Measurements from ENCODE around the gene ANKS6. TPM values are rescaled to one million over a fixed set of nuclear protein-coding genes. Genes with fewer than 3 reads are reported as not detected.

The ANKS6 gene
- total RNA-seq, 3 donors from 2014 or later, result 5.6 to 23.3 (median 17.3) TPM

GRCh38 chr9:98825414-98825813 is 29.1 kb upstream of the ANKS6 start:
- Histone ChIP-seq H3K27me3 (no peaks in the 10 kb centered on the region), H3K36me3 (no peaks in the 10 kb centered on the region), H3K9me3 (no peaks in the 10 kb centered on the region), H3K4me1 (no peaks in the 10 kb centered on the region), H3K4me3 (no peak overlapping the region), H3K27ac (no peak overlapping the region)
- TF ChIP-seq CTCF (IDR thresholded peaks at IDR 0.05) (no peak), POLR2AphosphoS5 (IDR thresholded peaks at IDR 0.05) (no peak), POLR2A (IDR thresholded peaks at IDR 0.05) (no peak)
- no peak for DNase-seq (ENCODE audit: low spot score in 2 of 2)
- intact Hi-C loops (cut with DNase I; ENCODE audit: low total_unique reads), result no loop called here

- no peak overlapping the region for H3K4me3 ChIP-seq
- no peak for DNase-seq (ENCODE audit: low spot score in 2 of 2)
- H3K4me1 ChIP-seq, result no peaks in the 10 kb centered on the region
- peaks cover 0 to 4% of the 10 kb centered on the region in 2 donors for H3K27me3 ChIP-seq
- TF ChIP-seq POLR2A (IDR thresholded peaks at IDR 0.05) (no peak), POLR2AphosphoS5 (IDR thresholded peaks at IDR 0.05) (no peak), CTCF (IDR thresholded peaks at IDR 0.05) (no peak)
- H3K9me3 ChIP-seq, result peaks cover 0 to 6% of the 10 kb centered on the region in 2 donors
- H3K27ac ChIP-seq, result no peak overlapping the region
- no peaks in the 10 kb centered on the region for H3K36me3 ChIP-seq
- intact Hi-C loops (cut with DNase I; ENCODE audit: low total_unique reads), result no loop called here
Observed at GRCh38 chr9:98823666-98824334, 27.4 kb upstream of the ANKS6 start.

GRCh38 chr9:98822661-98823060 is 26.3 kb upstream of the ANKS6 start:
- Histone ChIP-seq H3K9me3 (peaks cover 0 to 7% of the 10 kb centered on the region in 2 donors), H3K27ac (no peak overlapping the region), H3K4me3 (no peak overlapping the region), H3K27me3 (peaks cover 0 to 4% of the 10 kb centered on the region in 2 donors), H3K36me3 (no peaks in the 10 kb centered on the region), H3K4me1 (no peaks in the 10 kb centered on the region)
- no peak for DNase-seq (ENCODE audit: low spot score in 2 of 2)
- no peak for TF ChIP-seq CTCF (IDR thresholded peaks at IDR 0.05)
- no peak for TF ChIP-seq POLR2A (IDR thresholded peaks at IDR 0.05)
- no peak for TF ChIP-seq POLR2AphosphoS5 (IDR thresholded peaks at IDR 0.05)
- intact Hi-C loops (cut with DNase I; ENCODE audit: low total_unique reads), result no loop called here

DNA sequence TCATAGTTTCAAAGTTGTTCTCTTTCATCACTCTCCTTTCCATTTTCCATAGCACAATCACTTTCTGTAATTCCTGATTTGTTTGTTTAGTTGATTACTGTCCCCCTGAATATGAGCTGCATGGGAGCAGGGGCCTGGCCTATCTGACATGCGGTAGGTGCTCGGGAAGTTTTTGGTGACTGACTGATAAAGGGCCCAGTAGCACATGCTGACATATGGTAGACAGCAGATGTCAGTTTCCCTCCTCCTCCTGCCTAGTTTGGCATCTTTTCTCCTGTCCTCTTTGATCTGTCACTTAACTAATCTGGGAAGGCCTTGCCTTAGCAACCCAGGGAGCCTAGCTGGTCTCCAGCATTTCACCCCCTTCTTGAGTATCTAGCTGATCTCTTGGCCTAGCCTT is 25.5 kb upstream of the ANKS6 start:
- TF ChIP-seq POLR2A (IDR thresholded peaks at IDR 0.05) (no peak), CTCF (IDR thresholded peaks at IDR 0.05) (no peak), POLR2AphosphoS5 (IDR thresholded peaks at IDR 0.05) (no peak)
- no peak overlapping the region for H3K4me3 ChIP-seq
- H3K27me3 ChIP-seq, result peaks cover 0 to 7% of the 10 kb centered on the region in 2 donors
- peaks cover 0 to 7% of the 10 kb centered on the region in 2 donors for H3K9me3 ChIP-seq
- DNase-seq (ENCODE audit: low spot score in 2 of 2), result no peak
- intact Hi-C loops (cut with DNase I; ENCODE audit: low total_unique reads), result no loop called here
- H3K36me3 ChIP-seq, result no peaks in the 10 kb centered on the region
- H3K4me1 ChIP-seq, result no peaks in the 10 kb centered on the region
- H3K27ac ChIP-seq, result no peak overlapping the region

DNA sequence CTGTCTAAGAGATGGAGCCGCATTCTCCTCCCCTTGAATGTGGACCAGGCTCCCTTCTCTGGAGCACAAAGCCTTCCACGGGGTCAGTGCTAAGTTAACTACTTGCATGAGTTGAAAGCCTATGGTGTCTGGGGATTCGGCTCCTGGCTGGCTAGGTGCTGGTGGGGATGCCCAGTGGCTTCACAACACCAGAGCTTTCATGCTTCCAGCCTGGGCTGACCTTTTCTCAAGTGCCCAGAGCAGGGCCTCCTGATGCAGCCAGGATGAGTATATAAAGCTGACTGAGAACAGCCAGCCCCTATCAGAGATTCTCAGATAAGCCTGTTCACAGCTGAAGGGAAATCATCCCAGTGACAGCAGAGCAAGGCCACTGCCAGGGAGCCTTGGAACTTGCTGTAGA is 22.9 kb upstream of the ANKS6 start:
- TF ChIP-seq POLR2A (IDR thresholded peaks at IDR 0.05) (no peak), CTCF (IDR thresholded peaks at IDR 0.05) (no peak), POLR2AphosphoS5 (IDR thresholded peaks at IDR 0.05) (no peak)
- Histone ChIP-seq H3K27me3 (peaks cover 0 to 14% of the 10 kb centered on the region in 2 donors), H3K4me1 (no peaks in the 10 kb centered on the region), H3K4me3 (no peak overlapping the region), H3K9me3 (peaks cover 0 to 7% of the 10 kb centered on the region in 2 donors), H3K36me3 (no peaks in the 10 kb centered on the region), H3K27ac (no peak overlapping the region)
- intact Hi-C loops (cut with DNase I; ENCODE audit: low total_unique reads), result no loop called here
- no peak for DNase-seq (ENCODE audit: low spot score in 2 of 2)

Data from breast epithelium (tissue), 4 donors.